Activated CD8-positive, alpha-beta memory T cell treated with anti-CD3 and anti-CD28 coated beads for 24 hours (primary cell): ENCODE results near the gene SNX20.

Source experiments
- DNase-seq: peaks from one replicate; pipeline ENCODE4 v3.0.0-alpha.2; 2020

The SNX20 gene, protein sequence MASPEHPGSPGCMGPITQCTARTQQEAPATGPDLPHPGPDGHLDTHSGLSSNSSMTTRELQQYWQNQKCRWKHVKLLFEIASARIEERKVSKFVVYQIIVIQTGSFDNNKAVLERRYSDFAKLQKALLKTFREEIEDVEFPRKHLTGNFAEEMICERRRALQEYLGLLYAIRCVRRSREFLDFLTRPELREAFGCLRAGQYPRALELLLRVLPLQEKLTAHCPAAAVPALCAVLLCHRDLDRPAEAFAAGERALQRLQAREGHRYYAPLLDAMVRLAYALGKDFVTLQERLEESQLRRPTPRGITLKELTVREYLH

DNA sequence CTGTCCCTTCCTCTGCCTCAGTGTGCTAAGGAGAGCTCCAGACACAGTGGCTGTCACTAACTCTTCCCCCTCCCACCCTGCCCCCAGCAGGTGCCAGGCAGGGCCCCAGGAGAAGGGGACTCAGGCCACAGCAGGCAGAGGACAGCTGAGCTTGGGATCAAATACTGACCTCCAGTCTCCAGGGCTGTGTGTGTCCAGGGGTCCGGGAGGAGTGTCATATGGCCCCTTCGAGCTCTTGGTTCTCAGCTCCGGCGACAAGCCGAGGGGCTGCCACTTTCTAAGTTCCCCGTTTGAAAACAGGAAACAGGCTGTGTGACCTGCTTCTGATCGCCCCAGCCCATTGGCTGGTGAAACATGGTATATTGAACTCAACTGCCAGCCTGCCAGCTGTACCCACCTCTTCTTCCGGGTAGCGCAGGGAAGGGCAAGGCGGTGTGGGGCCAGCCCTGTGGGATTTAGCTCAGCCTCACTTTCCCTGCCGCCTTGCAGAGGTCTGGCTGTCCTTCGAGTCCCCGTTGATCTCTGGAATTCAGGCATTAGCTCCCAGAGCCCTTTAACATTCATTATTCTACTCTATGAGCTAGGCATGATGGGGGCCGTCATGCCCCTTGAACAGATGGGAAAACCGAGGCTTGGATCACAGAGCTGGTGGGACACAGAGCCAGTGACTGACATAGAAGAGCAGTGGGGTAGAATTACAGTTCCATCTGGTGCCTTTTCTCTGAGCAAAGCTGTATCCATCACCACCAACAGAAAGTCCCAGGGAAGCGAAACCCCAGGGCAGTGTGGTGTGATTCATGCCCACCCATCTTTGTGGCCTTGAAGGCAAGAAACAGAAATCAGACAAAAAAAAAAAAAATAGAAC is at the start of gene SNX20:
Gene SNX20 (minus strand): TSS at position 292 of the 865 bp plus-strand sequence. CDS start 3,786 bp downstream, outside the sequence.
- DNase-seq = peak; percentile 78

DNA sequence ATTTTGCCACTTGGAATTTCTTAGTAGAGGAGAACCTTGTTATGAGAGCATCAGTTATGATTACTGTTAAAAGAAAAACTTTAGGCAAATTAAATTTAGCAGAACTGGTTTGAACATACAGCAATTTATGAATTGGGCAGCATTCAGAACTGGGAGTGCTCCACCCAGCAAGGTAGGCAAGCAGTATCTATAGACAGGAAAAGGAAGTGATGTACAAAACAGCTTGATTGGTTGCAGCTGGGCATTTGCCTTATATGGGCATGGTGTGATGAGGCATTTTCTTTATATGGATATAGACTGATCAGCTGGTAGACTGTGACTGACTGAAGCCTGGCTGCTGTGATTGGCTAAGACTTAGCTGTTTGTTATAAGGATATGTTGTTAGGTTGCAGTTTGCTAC is 43.2 kb upstream of the SNX20 start:
- DNase-seq = no peak

DNA sequence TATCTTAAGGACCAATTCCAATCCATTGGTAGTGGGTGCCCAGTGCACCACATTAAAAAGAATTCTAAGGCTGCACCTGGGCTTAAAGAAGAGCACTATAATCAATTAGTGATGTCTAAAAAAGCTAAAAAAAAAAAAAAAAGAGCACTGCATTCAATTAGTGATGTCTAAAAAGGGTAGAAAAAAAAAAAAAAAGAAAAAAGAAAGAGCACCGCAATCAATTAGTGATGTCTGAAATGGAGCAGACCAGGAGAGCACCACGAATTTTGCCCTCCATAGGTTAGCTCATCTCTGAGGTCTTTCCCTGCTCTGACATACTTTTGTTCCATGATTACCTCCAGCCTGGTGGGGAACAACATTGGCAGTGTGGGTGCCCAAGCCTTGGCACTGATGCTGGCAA is 41.8 kb upstream of the SNX20 start:
- DNase-seq = no peak

DNA sequence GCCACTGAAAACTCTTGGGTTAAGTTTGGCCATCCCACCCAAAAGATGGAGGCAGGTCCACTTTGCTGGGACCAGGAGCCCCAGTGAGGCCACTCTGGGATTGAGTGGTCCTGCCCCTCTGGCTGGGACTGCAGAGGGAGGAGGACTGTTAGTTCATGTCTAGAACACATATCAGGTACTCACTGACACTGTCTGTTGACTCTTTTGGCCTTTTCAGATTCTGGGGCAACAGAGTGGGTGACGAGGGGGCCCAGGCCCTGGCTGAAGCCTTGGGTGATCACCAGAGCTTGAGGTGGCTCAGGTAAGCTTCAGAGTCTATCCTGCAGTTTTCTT is 41.3 kb upstream of the SNX20 start:
- no peak for DNase-seq

DNA sequence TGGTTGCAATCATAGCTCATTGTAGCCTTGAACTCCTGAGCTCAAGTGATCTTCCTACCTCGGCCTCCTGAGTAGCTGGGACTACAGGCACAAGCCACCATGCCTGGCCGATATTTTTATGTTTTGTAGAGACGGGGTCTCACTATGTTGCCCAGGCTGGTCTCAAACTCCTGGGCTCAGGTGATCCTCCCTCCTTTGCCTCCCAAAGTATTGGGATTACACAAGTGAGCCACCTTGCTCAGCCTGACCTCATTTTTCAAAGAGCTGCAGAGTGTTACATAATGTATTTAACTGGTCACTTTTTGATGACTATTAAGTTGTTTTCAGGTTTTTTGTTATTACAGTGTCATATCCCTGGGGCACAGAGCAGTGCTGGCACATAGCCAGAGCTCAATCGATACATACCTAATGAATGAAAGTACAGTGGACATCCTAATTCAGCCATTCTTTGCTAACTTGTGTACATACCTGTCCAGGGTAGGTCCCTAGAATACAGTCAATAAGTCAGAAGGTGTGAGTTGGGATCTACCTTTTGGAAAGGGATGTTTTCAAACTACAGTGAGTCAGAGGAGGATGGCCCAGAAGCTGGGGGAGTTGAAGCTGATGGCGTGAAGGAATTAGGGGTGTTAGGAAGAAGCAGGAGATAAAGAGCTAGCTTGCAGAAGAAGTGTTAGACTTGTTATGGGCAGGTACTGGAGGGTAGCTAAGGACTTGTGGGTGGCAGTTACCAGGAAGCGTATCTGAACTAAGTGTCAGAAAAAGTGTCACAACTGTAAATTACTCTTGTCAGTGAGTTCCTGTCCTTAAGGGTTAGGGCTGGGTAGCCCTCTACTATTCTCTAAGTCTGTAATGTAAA is 40.7 kb upstream of the SNX20 start:
- DNase-seq = no peak

DNA sequence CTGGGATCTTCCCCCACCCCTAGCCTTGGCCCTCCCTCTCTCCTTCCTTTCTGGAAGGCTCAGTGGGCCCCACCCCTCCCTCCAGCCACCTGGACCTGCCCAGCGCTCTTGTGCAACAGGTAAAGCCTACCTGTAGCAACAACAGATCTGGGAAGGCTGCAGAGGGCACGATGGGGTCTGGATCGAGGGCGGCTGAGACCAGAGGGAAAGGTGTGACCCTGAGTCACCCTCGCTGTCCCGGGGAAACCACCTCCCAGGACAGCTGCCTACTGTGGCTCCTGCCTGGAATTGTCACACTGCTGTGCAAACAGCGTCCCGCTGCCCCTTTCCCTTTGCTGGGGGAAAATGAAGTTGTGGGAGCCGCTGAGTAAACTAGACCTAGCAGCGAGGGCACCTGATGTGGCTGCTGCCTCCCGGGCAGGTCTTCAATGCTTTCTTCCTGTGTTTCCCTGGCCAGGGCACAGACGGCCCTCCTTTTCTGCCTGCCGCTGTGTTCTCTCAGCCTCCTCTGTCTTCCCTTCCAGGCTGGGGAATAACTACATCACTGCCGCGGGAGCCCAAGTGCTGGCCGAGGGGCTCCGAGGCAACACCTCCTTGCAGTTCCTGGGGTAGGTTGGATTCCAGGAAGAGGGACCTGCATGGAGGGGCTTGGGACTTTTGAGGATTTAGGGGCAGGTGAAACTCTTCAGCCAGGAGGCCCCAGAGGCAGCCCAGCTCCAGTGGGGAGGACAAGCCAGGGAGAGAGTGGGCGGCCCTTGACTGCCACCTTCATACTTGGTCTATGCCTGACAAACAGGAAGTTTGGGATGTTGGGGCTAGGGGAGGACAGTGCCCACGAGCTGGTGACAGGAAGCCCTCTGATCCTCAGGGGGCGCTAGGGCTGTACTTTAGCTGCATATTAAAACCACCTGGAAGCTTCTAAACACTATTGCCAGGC is 38.6 kb upstream of the SNX20 start:
- no peak for DNase-seq

DNA sequence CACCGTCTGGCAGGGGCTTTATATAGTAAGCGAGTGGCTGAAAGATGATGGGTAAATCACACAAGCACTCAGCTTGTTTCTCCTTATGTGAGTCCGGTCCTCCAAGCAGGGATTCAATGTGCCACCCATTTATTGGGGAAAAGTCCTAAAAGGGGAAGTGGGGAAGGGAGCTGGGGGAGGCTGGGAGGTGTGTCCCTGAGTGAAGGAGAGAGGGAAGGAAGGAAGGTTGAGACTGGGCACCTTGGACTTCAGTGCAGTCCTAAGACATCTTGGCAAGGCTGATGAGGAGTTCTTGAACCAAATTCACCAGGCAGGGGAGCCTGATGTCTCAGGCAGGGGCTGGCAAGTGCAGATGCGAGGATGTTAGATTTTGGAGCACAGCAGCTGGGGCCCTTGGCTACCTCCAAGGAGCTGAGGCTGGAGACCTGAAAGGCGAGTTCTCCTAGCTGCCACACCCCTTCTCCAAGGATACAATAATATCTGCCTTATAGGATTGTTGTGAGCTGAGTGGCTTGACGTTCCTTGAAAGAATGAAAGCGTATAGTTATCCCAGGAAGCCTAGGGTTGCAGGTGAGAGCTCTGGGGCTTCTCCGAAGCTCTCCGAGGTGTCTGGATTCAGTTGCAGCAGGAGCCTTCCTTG is 37.8 kb upstream of the SNX20 start:
- DNase-seq = no peak

DNA sequence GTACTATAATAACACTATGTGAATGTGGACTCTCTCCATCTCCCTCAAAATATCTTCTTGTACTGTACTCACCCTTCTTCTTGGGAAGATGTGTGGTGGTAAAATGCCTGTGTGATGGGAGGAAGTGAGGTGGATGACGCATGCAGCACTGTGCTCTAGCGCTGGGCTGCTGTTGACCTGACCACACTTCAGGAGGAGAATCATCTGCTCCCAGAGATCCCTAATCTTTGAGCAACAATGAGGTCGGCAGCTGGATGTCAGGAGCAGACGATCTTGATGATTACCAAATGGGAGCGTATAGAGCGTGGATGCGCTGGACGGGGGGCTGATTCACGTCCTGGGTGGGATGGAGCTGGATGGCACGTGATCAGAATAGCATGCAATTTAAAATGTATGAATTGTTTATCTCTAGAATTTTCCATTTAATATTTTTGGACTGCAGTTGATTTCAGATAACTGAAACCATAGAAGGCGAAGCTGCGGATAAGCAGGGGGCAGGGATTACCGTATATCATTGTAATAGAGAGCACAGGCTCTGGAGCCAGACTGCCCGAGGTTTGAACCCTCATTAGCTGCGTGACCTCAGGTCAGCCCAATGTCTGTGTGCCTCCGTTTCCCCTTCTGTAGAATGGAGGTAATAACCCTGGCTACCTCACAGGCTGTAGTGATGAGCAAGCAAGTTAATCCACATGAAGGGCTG is 37.1 kb upstream of the SNX20 start:
- no peak for DNase-seq

DNA sequence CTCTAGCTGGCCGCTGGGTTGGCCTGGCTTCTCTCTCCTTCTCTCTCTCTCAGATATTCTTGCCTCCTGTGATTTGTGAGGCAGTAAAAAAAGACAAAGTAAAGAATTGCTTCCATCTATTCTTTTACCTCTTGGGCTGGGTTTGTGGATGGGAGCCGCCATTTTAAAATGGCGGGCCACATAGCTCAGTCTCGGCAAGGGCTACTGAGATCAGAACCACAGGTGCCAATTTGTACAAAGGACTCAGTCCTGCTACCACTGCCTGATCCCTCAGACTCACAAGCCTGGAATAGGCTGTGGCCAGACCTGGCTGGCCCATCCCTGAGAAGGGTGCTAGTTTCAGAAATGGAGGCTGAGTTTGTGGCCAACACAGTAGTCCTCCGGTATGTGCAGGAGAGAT is 36.4 kb upstream of the SNX20 start:
- no peak for DNase-seq

DNA sequence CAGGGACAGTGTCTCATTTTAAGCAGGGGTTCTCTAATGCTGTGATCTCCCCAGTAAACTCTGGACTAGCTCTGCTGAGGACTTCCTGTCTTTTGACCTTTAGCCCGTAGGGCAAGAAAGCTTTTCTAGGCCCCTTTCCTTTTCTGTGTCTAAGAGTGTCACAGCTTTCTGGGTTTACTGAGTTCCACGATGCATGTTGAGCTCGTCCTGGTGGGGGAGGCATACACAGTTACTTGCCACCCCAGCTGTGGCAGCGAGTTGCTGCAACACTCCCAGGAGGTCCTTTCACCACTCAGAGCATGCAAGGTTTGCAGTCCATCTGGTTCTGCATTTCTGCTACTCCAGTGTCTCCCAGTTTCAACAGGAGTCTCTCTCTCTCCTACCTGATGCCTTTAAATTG is 36.0 kb upstream of the SNX20 start:
- DNase-seq = no peak

DNA sequence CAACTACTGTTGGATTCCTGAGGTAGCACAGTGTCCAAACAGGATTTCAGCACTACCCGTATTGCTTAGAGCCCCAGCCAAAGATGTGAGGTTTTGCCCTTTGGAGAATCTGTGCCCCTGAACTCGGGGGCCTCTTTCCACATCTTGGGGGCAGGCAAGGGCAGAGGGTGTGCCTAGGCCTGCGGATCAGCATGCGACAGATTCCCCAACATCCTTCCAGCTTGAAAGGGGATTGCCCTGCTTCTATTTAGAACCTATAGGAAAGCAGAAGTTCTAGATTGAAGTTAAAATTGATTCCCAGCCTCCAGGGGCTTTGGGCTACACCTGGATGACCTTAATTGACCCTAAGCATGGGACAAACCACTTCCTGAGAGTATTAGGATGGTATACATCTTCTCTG is 31.8 kb upstream of the SNX20 start:
- DNase-seq = no peak

DNA sequence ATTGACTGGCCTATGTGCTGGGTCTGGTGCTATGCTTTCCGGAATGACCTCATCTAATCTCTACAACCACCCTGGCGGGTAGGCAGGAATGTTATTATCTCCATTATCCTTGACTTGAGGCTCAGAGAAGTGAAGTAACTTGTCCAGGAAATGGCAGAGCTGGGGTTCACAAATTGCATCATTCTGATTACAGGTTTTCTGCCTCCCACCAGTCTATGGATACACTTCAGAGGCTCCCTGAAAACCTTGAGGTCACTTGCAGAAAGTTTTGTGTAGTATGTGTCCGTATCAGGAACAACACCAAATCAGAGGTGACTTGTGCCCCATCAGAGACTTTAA is 31.4 kb upstream of the SNX20 start:
- no peak for DNase-seq

DNA sequence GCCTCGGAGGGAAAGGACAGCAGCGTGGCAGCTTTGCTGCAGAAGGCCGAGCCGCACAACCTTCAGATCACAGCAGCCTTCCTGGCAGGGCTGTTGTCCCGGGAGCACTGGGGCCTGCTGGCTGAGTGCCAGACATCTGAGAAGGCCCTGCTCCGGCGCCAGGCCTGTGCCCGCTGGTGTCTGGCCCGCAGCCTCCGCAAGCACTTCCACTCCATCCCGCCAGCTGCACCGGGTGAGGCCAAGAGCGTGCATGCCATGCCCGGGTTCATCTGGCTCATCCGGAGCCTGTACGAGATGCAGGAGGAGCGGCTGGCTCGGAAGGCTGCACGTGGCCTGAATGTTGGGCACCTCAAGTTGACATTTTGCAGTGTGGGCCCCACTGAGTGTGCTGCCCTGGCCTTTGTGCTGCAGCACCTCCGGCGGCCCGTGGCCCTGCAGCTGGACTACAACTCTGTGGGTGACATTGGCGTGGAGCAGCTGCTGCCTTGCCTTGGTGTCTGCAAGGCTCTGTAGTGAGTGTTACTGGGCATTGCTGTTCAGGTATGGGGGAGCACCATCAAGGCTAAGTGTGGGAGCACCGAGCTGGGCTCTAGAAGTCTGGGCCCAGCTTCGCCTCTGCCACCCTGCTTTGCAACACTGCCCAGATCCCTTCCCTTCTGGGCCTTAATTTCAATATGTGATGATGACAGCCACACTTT is 30.9 kb upstream of the SNX20 start:
- DNase-seq = peak; percentile 52

DNA sequence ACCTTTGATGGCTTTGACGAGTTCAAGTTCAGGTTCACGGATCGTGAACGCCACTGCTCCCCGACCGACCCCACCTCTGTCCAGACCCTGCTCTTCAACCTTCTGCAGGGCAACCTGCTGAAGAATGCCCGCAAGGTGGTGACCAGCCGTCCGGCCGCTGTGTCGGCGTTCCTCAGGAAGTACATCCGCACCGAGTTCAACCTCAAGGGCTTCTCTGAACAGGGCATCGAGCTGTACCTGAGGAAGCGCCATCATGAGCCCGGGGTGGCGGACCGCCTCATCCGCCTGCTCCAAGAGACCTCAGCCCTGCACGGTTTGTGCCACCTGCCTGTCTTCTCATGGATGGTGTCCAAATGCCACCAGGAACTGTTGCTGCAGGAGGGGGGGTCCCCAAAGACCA is 29.9 kb upstream of the SNX20 start:
- DNase-seq = no peak

DNA sequence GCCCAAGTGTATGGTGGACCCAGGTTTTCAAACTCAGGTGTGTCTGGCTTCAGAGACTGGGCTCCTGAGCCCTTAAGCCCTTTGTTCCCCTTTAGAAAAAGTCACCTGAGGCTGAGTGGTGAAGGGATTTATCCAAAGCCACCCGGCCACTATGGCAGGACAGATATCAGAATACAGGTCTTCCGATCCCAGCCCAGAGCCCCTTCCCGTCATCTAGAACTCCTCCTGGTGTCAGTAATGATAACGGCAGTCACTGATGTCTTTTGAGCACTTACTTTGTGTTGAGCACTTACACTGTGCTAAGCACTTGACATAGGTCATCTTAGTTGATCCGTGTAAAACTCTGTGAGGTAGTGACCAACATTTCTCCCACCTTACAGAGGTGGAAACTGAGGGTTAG is 28.9 kb upstream of the SNX20 start:
- no peak for DNase-seq

DNA sequence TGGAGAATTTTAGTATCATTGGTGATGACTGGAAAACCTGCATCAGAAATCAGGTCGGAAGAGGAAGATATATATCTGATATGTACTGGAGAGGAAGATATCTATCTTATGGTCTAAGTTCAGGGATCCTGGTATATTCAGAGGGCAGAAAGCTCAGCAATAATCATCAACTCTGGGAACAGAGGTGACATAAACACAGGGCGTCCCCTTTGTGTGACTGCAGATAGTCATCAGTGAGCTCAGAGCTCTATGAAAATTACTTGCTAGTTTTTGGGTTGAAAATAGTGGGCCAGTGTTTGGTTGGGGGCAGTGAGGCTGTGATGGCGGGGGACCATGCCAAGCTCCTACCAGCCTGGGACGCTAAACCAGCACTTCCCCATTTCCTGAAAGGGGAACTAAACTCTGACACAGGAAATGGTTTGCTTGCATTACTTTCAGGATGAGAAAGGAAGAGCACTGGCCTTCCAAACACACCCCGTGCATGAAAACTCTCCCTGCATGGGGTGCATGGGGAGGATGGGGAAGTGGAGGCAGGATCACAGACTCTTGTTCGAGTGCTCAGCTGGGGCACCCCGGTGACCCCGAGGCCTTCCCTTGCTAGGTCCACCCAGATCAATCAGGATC is 28.1 kb upstream of the SNX20 start:
- DNase-seq = peak; percentile 53

DNA sequence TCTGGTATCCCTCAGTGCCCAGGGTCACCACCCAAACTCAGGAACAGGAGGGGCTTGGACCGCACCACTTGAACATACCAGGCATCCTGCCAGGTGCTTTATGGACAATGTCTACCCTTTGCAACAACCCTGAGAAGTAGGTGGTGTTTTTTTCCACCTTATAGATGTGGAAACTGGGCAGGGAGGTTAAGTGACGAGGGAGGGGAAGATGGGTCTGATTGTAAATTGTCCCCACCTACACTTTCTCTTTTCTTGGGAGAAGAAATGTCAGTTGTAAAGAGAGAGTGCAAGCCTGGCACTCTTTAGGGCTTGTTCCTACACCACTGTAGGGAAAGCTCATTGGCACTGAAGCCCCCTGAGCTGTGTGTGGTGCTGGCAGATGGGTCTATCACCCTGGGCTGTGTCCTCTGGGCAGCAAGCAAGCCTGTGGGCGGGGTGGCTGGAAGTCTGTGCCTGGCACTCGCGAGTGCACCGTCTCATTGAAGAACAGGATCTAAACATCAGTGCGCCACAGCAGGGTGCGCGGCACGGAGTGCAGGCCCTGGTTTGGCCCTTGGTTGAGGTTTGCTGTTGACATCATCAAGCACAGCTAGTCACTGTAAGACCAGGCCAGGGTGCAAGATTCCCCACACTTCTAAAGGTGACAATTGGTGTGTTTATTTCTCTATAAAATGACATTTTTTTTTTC is 27.4 kb upstream of the SNX20 start:
- peak; percentile 60 for DNase-seq

DNA sequence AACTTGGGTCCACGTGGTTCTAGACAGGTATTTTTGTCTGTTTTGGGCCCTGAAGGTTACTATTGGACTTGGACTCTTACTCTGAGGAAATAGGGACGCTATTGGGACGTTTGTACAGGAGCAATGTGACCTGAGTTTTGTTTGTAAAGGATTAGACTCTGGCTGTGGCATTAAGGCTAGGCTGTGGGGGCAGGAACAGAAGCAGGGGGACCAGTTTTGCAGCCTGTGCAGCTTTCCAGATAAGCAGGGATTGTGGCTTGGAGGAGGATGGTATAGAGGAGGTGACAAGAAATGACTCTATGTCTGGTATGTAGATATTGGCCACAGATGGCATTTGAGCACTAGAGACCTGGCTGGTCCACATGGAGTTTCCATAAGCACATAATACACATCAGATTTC is 25.1 kb upstream of the SNX20 start:
- DNase-seq = no peak

DNA sequence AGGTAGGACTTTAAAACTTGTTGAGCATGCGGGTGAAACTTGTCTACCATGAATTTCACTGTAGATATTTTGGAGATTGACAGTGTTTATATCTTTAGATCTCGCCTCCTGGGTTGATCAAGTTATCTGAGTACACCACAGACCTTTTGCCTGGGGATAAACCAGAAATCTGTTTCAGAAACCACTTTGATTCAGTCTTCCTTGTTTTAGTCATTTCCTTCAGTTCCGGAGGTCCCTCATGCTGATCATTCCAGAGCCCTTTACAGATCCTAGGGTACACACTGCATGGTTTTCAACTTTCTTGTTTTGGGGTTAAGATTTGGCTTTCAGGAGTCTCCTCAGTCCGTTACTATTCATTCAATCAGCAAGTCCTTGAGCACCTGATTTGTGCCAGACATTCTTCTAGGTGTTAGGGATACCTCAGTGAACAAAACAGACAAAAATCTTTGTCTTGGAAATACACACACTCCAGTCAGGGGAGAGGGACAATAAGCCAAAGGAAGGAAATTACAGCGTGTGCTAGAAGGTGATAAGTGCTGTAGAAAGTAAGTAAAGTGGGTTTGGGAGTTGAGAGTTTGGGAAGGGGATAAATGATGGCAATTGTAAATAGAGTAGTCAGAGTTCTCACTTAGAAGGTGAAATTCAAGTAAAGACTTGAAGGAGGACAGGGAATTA is 24.5 kb upstream of the SNX20 start:
- DNase-seq = no peak
